Eye (tissue), 1 donor: Measurements from ENCODE around the gene SNTB2.
A peak's percentile ranks its signal among the peaks of the same experiment; 100 is the strongest.

Experiments
- DNase-seq: peaks from one replicate; pipeline ENCODE4 v3.0.0-alpha.2; 2015

Gene SNTB2

DNA sequence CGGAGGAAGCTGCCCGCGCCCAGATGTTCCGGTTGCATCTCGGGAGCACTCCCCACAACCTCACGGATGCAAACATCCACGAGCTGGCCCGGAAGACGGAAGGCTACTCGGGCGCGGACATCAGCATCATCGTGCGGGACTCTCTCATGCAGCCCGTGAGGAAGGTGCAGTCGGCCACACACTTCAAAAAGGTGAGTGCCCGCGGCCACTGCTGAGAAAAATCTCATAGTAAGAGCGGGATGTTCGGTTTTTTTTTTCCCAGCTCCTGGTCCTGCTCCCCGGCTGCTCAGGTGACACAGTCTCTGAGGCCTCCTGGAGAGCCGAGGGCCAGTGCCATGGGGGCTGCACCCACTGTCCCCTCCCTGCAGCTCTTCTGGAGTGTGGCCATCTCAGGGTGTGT, 134.1 kb downstream of the SNTB2 start:
- DNase-seq = no peak

DNA sequence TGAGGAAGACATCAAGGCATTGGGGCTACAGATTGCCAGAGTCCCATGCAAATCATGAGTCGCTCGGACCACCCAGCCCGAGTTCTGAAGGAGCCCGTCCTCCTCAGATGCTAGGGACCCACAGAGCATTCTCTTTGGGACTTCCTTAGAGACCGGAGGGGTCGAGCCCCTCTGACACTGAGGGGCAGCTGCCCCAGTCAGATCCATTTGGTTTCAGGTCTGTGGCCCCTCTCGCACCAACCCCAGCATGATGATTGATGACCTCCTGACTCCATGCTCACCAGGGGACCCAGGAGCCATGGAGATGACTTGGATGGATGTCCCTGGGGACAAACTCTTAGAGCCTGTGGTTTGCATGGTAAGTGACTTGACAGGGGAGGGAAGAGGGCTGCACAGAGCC, 135.4 kb downstream of the SNTB2 start:
- no peak for DNase-seq

DNA sequence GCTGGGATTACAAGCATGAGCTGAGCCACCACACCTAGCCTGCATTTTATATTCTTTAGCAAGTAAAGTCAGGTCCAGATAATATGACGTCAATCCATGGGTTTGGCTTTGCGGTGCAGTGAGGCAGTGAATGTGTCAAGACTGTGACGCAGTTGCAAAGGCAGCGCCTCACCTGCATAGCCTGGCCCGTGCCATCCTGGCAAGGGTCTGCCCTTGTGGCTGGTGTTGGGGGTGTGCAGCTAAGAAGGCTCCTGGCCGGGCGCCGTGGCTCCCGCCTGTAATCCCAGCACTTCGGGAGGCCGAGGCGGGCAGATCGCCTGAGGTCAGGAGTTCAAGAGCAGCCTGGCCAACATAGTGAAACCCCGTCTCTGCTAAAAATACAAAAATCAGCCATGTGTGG, 136.5 kb downstream of the SNTB2 start:
- DNase-seq = no peak

DNA sequence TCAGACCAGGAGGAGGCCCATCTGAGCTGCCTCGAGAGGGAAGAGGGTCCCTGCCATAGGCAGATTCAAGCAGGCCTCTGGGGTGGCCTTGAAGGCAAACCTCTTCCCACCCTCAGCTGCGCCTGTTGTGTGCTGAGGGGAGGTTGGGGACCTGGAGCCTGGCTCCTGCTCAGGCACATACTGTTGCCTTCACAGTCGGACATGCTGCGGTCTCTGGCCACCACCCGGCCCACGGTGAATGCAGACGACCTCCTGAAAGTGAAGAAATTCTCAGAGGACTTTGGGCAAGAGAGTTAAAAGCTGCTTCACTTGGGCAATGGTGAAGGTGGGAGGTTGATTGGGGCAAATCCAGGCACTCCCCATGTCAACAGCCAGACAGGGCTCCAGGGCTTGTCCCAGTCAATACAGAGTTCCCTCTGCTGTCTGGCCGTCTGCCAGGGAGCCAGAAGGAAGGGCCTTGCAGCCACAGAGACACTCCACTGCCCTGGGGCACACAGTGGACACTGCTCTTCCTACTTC, 137.1 kb downstream of the SNTB2 start:
- DNase-seq = no peak

GRCh38 chr16:69324585-69325253, 137.8 kb downstream of the SNTB2 start:
- DNase-seq = no peak

- DNase-seq = no peak
Observed at GRCh38 chr16:69325784-69326171, 138.8 kb downstream of the SNTB2 start.

GRCh38 chr16:69326172-69326873, 139.4 kb downstream of the SNTB2 start:
- no peak for DNase-seq

- DNase-seq = no peak
Observed at GRCh38 chr16:69327585-69328310, 140.8 kb downstream of the SNTB2 start.

DNA sequence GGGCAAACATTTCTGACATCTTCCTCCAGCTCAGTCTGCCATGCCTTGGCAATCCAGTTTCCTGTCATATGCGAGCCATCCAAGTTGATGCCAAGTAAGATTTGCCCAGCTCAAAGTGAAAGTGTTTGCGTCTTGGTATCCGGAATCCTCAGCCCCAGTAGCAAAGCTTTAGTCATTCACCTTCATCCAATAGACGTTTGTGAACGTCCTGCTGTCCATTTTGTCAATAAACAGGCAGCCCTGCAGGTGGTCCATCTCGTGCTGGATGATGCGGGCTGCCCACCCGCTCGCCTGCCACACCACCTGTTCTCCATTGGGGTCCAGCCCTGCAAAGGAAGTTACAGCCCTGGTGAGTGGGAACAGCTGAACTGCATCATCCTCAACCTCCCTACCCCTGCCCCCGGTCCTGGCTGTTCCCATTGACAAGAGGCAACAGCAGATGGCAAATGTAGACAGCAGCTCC, 141.9 kb downstream of the SNTB2 start:
- peak; percentile 30 for DNase-seq

DNA sequence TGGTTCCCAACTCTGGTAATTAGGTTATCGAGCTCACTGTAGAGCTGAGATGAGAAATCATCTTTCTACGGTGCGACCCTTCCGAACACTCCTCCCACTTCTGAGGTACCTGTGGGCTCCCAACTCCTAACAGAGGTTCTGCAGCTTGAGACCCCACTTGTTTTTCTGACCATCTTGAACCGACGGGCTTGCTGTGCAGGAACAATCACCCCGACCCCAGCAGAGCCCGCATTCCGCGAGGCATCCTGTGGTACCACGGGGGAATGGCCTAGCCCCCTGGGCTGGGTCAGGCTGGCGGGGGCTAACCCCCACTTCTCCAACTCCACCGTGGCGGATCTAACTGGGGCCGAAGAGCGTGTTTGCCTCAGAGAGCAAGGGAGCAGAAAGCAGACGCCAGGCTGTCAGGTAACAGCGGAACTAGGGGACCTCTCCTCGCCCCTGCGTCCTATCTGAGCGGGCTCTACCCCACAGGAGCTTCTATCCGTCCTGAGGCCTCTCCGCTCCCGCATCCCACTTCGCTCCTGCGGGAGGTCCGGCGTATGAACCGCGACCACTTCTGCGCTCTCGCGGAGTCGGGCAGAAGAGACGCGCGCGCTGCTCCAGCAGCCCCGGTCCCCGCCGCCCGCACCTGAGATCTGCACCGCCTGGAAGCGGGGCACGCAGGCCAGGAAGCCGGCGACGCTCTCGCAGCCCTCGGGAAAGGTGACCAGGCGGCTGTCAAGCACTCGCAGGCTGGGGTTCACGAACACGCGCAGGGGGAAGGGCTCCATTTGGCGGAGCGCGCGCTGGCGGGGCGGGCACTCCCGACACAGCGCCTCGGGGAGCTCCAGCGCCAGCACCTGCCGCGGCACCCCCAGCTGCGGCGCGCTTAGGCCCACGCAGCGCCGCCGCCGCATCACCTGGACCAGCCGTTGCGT, 142.7 kb downstream of the SNTB2 start:
- DNase-seq = no peak

DNA sequence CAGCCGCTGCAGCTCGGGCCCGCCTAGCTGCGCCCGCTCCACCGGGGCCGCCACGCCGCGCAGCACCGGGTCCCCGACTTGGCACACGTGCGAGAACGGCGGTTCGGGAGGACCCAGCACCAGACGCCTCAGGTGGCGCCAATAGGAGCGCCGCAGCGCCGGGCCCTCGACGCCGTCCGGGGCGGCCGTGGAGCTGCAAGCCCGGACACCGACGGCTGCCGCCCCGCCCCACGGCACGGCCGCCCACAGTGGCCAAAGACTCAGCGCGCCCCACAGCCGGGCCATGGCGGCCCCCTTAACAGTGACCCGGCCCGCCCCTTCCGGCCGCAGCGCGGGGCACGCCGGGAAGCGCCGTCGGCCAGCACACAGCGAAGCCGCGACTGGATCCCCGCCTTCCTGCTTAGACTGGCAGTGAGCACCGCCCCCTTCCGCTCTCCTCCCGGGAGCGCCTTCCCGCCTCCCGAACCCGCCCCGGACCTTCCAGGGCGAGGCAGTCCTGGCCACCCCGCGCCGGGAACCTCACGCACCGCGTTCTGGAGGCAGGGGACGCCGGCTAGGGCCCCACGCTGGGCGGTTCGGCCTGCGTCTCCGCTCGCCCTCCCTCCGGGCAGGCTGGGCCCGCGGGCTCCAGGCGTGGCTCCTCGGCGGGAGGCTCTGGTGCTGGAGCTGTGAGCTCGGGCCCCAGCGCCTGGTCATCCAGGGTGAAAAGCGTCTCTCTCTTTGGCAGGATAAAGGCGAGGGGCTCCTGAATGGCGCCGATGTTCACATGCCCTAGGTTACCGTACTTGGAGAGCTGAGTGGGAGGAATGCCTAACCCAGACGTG, 143.5 kb downstream of the SNTB2 start, which contains the start of gene PDF:
PDF (minus strand) TSS at position 303 of the 824 bp plus-strand sequence; CDS start at position 285, 18 bp downstream.
- DNase-seq = peak; percentile 96

GRCh38 chr16:69334696-69335095, 147.7 kb downstream of the SNTB2 start:
- no peak for DNase-seq

DNA sequence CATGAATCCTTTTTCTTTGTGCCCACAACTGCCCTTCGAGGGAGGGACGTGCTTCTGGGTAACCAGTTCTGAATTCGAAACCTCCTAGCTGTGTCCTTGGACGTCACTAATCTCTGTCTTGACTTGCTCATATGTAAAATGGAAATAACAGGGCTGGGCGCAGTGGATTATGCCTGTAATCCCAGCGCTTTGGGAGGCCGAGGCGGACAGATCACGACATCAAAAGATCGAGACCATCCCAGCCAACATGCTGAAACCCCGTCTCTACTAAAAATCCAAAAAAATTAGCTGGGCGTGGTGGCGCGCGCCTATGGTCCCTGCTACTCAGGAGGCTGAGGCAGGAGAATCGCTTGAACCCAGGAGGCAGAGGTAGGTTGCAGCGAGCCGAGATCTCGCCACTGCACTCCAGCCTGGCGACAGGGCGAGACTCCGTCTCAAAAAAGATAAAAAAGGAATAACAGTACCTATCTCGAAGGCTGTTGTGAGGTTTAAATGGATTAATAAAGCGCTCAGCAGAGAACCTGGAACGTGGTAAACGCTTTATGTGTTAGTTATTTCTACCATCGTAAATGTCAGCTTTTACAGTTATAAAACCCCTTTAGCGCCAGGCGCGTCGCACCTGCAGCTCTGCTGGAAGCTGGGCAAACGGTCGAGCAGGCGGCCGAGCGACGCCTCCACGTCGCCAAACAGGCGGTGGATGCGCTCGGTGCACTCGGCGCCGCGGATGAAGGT, 151.8 kb downstream of the SNTB2 start:
- DNase-seq = no peak

DNA sequence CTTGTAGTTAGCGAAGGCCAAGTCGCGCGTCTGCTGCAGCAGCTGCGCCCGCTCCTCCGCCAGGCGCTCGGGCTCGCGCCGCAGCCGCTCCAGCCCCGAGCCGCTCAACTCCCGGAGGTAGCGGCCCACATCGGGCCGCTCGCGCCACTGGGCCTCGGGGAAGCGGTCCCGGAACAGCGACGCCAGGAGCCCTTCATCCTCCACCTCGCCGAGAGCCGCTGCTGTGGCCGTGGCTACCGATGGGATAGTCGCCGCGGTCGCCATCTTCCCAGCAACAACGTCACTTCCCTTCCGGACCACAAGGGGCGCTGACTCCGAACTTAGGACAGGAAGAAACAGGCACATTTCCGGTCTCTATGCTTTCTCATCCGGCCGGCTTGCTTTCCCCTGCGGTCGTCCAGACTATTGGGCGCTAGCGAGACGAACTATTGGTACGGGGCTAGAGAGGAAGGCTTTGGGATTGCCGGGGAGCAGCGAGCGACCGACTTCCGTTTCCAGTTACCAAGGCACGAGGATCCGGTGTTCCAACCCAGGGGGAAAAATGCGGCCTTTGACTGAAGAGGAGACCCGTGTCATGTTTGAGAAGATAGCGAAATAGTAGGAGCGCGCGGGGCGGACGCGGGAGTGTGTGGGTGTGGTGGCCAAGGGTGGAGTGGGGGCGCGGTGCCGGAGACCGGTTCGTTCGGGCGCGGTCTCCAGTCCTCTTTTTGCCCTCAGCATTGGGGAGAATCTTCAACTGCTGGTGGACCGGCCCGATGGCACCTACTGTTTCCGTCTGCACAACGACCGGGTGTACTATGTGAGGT, 152.5 kb downstream of the SNTB2 start, which contains the start of the genes COG8 and NIP7:
COG8 (minus strand) TSS at position 276 of the 806 bp plus-strand sequence; CDS start at position 264, 12 bp downstream.
NIP7 (plus strand) TSS at position 484 of the 806 bp plus-strand sequence; CDS start at position 542, 58 bp downstream.
- peak; percentile 99 for DNase-seq

DNA sequence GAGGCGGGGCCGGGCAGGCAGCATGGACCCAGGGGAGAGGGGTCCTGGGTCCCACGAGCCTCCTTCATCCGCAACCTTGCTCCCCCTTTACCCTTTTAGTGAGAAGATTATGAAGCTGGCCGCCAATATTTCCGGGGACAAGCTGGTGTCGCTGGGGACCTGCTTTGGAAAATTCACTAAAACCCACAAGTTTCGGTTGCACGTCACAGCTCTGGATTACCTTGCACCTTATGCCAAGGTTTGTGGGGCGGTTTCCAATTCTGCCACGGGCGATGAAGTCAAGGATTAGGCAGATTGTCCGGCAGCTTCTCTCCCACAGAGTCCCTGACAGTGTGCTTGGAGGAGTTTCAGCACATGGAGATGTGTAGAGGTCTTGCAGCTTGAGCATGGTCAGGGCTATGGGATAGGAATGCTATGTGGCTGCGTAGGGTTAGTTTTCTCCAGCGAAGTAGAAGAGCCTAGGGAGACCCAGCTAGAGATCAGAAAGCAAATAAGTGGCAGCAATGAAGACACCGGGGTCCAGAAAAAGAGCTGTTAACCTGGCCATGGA, 153.2 kb downstream of the SNTB2 start:
- DNase-seq = no peak

- no peak for DNase-seq
Observed at GRCh38 chr16:69344171-69344570, 157.2 kb downstream of the SNTB2 start.

DNA sequence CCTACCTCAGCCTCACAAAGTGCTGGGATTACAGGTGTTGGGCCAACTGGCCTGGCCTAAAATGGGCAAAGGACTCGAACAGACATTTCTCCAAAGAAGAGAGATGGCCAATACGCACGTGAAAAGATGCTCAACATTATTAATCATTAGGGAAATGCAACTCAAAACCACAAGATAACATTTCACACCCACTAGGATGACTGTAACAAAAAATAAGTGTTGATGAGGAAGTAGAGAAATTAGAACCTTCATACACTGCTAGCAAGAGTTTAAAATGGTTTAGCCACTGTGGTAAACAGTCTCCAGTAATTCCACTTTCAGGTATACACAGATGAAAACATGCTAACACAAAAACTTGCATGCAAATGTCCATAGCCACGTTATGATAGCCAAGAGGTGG, 159.0 kb downstream of the SNTB2 start:
- no peak for DNase-seq

GRCh38 chr16:69346683-69347082, 159.7 kb downstream of the SNTB2 start:
- DNase-seq = no peak

DNA sequence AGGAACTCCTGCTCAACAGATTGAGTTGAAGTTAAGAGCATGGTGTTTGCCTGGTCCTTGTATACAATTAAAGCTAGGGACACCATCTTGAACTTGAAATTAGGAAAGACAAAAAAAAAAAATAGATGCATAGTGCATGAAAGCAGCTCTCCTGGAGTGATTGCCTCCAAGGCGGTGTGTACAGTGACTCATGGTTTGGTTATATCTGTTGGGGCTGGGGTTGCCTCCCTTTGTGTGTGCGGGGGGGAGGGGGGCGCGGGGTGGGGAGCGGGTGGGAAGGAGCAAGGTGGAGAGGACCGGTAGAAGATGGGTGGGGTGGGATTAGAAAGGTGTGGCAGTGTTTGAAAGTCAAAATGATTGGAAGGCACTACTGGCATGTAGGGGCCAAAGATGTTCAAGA, 161.3 kb downstream of the SNTB2 start:
- DNase-seq = no peak
